ENCODE measurements around the gene FLAD1. TPM values are rescaled to one million over a fixed set of nuclear protein-coding genes. Genes with fewer than 3 reads are reported as not detected.
A peak's percentile ranks its signal among the peaks of the same experiment; 100 is the strongest.

FLAD1 gene
- total RNA-seq, 1 donor from 2014 or later, result 51.5 TPM

DNA sequence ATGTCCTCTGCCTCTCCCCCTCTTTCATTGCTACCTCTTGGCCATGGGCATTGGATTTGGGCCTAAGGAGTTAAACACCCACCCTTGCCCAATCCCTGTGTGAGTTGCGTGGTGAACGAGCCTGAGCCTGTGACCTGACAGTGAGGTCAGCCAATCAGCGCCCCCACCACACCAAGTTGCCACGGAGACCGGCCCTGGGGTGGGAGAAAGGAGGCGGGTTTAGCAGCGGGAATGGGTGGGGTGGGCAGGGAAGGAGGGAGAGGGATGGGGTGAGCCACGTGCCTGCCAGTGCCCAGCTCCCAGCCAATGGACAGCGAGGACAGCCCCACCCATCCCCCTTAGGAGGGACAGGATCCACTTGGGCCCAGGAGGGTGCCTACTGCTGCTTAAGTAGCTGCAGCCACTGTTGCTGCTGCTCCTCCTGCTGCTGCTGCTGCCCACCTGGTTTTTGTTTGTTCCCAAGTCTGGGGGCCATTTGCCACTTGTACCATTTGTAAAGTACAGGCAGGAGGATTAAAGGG is 28.9 kb downstream of the FLAD1 start:
- Histone ChIP-seq H3K27me3 (ENCODE audit: insufficient read depth, low read length) (no peaks in the 10 kb centered on the region), H3K27ac (ENCODE audit: low read depth, low read length) (no peak overlapping the region), H3K79me2 (ENCODE audit: insufficient read depth, low read length) (peaks cover 20% of the 10 kb centered on the region), H2AFZ (ENCODE audit: low read depth, low read length) (no peak overlapping the region), H4K20me1 (ENCODE audit: insufficient read depth, low read length) (peaks cover 54% of the 10 kb centered on the region), H3K9me3 (ENCODE audit: insufficient read depth, low read depth, low read length) (no peaks in the 10 kb centered on the region), H3K4me2 (ENCODE audit: low read length) (no peak overlapping the region), H3K4me1 (ENCODE audit: insufficient read depth, low read length) (peaks cover 4% of the 10 kb centered on the region), H3K4me3 (ENCODE audit: insufficient read depth, low read depth, low read length) (no peak overlapping the region), H3K36me3 (ENCODE audit: insufficient read depth, low read length) (no peaks in the 10 kb centered on the region), H3K9ac (ENCODE audit: low read length) (no peak overlapping the region)
- FAIRE-seq (no peak), DNase-seq (ENCODE audit: low read depth) (no peak)
- Mint-ChIP-seq H3K36me3 (ENCODE audit: low read depth, unreplicated experiment) (peaks cover 9% of the 10 kb centered on the region), H3K9me3 (ENCODE audit: unreplicated experiment) (no peaks in the 10 kb centered on the region), H3K4me1 (ENCODE audit: low read depth, unreplicated experiment) (peaks cover 7% of the 10 kb centered on the region), H3K4me3 (ENCODE audit: unreplicated experiment) (no peak overlapping the region), H3K27me3 (ENCODE audit: low read depth, unreplicated experiment) (no peaks in the 10 kb centered on the region), H3K27ac (ENCODE audit: unreplicated experiment) (no peak overlapping the region)
- TF ChIP-seq, protein P1, sequence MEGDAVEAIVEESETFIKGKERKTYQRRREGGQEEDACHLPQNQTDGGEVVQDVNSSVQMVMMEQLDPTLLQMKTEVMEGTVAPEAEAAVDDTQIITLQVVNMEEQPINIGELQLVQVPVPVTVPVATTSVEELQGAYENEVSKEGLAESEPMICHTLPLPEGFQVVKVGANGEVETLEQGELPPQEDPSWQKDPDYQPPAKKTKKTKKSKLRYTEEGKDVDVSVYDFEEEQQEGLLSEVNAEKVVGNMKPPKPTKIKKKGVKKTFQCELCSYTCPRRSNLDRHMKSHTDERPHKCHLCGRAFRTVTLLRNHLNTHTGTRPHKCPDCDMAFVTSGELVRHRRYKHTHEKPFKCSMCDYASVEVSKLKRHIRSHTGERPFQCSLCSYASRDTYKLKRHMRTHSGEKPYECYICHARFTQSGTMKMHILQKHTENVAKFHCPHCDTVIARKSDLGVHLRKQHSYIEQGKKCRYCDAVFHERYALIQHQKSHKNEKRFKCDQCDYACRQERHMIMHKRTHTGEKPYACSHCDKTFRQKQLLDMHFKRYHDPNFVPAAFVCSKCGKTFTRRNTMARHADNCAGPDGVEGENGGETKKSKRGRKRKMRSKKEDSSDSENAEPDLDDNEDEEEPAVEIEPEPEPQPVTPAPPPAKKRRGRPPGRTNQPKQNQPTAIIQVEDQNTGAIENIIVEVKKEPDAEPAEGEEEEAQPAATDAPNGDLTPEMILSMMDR (IDR thresholded peaks at IDR 0.05; ENCODE audit: insufficient read depth, low read depth, low read length), result no peak
- no peak for TF ChIP-seq EZH2 (IDR thresholded peaks at IDR 0.05; ENCODE audit: insufficient read depth, low read length)

DNA sequence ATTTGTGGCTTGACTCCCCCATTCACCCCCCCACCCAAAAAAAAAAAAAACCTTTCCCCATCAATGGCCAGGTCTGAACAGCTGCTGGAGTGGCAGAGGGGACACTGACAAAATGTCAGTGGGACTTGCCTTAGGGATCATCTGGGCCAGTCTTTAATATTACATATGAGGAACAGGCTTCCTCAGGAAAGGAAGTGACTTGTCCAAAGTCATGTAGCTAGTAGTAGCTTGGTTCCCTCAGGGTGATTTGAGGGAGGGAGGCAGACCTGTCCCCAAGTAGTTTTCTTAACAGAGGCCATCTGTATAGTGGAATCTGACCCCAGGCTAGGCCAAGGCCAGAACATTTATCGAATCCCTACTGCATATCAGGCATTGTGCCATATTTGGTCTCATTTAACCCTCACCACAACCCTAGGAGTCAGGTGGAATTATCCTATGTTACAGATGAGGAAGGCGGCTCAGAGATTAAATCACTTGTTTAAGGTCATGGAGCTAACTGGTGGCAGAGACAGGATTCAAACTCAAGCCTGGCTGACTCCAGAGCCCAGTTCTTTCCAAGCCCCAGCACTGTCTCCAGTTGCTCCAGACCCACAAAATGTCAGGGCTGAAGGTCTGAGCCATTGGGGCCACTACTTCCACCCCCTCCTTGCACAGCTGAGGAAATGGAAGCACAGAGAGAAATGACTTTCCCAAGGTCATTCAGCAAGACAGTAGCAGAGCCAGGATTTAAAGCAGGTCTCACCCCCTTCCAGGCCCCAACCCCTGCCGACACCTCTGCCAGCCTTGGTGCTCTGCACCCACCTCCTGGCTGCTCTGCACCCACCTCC is 29.8 kb downstream of the FLAD1 start:
- Histone ChIP-seq H3K27me3 (ENCODE audit: insufficient read depth, low read length) (no peaks in the 10 kb centered on the region), H3K4me3 (ENCODE audit: insufficient read depth, low read depth, low read length) (no peak overlapping the region), H3K4me2 (ENCODE audit: low read length) (no peak overlapping the region), H2AFZ (ENCODE audit: low read depth, low read length) (no peak overlapping the region), H3K4me1 (ENCODE audit: insufficient read depth, low read length) (peaks cover 5% of the 10 kb centered on the region), H3K36me3 (ENCODE audit: insufficient read depth, low read length) (no peaks in the 10 kb centered on the region), H3K9me3 (ENCODE audit: insufficient read depth, low read depth, low read length) (no peaks in the 10 kb centered on the region), H3K9ac (ENCODE audit: low read length) (no peak overlapping the region), H3K27ac (ENCODE audit: low read depth, low read length) (no peak overlapping the region), H4K20me1 (ENCODE audit: insufficient read depth, low read length) (peaks cover 46% of the 10 kb centered on the region), H3K79me2 (ENCODE audit: insufficient read depth, low read length) (peaks cover 11% of the 10 kb centered on the region)
- Mint-ChIP-seq H3K9me3 (ENCODE audit: unreplicated experiment) (no peaks in the 10 kb centered on the region), H3K4me1 (ENCODE audit: low read depth, unreplicated experiment) (peaks cover 10% of the 10 kb centered on the region), H3K27me3 (ENCODE audit: low read depth, unreplicated experiment) (no peaks in the 10 kb centered on the region), H3K27ac (ENCODE audit: unreplicated experiment) (peak overlapping the region; percentile 23), H3K4me3 (ENCODE audit: unreplicated experiment) (no peak overlapping the region), H3K36me3 (ENCODE audit: low read depth, unreplicated experiment) (peaks cover 9% of the 10 kb centered on the region)
- FAIRE-seq, result no peak
- no peak for DNase-seq (ENCODE audit: low read depth)
- no peak for TF ChIP-seq EZH2 (IDR thresholded peaks at IDR 0.05; ENCODE audit: insufficient read depth, low read length)
- TF ChIP-seq, protein P1 (IDR thresholded peaks at IDR 0.05; ENCODE audit: insufficient read depth, low read depth, low read length), result no peak

DNA sequence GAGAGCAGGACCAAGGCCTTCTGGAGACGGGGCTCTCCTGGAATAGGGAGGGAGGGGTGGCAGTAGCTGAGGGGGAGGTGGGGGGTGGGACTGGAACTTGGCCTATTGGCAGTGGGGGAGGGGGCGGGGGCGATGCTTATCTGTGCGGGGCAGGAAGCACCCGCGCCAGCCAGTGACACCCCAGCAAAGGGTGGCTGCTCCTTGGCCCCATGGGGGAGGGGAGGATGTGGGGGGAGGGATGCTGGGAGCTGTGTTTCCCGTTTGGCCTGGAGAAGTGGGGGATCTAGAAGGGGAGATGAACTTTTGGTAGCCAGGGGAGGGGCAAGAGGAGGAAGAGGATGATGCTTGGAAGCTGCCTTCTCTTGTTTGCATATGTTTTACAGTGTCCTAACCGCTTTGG is 30.5 kb downstream of the FLAD1 start:
- Histone ChIP-seq H3K4me1 (ENCODE audit: insufficient read depth, low read length) (peaks cover 5% of the 10 kb centered on the region), H3K9me3 (ENCODE audit: insufficient read depth, low read depth, low read length) (no peaks in the 10 kb centered on the region), H4K20me1 (ENCODE audit: insufficient read depth, low read length) (peaks cover 43% of the 10 kb centered on the region), H3K27ac (ENCODE audit: low read depth, low read length) (no peak overlapping the region), H3K79me2 (ENCODE audit: insufficient read depth, low read length) (peaks cover 5% of the 10 kb centered on the region), H3K4me3 (ENCODE audit: insufficient read depth, low read depth, low read length) (no peak overlapping the region), H3K4me2 (ENCODE audit: low read length) (no peak overlapping the region), H2AFZ (ENCODE audit: low read depth, low read length) (no peak overlapping the region), H3K36me3 (ENCODE audit: insufficient read depth, low read length) (no peaks in the 10 kb centered on the region), H3K27me3 (ENCODE audit: insufficient read depth, low read length) (no peaks in the 10 kb centered on the region), H3K9ac (ENCODE audit: low read length) (no peak overlapping the region)
- Mint-ChIP-seq H3K36me3 (ENCODE audit: low read depth, unreplicated experiment) (peaks cover 9% of the 10 kb centered on the region), H3K27ac (ENCODE audit: unreplicated experiment) (no peak overlapping the region), H3K9me3 (ENCODE audit: unreplicated experiment) (no peaks in the 10 kb centered on the region), H3K4me3 (ENCODE audit: unreplicated experiment) (no peak overlapping the region), H3K4me1 (ENCODE audit: low read depth, unreplicated experiment) (peaks cover 14% of the 10 kb centered on the region), H3K27me3 (ENCODE audit: low read depth, unreplicated experiment) (no peaks in the 10 kb centered on the region)
- FAIRE-seq, result no peak
- no peak for DNase-seq (ENCODE audit: low read depth)
- TF ChIP-seq, protein P1 (IDR thresholded peaks at IDR 0.05; ENCODE audit: insufficient read depth, low read depth, low read length), result no peak
- no peak for TF ChIP-seq EZH2 (IDR thresholded peaks at IDR 0.05; ENCODE audit: insufficient read depth, low read length)
